A673 (cell line): ENCODE results near the gene DHDDS. TPM values are rescaled to one million over a fixed set of nuclear protein-coding genes. Genes with fewer than 3 reads are reported as not detected.

Experiments
- BruUV-seq: library from RNA; stranded (reverse); fragments of 400-500 nt; replicated peaks from 2 replicates; lab custom pipeline; 2021; lab: Mats Ljungman, UMichigan
- CTCF ChIA-PET: fragments of 300-600 bp; sonication (Branson Sonifier 250); formaldehyde crosslinking; loops from one replicate; lab custom pipeline; 2022; ENCODE audit warnings: antibody characterized with exemption; lab: Charles Lee
- POLR2A ChIA-PET: fragments of 300-600 bp; sonication (Branson Sonifier 250); formaldehyde crosslinking; loops from one replicate; lab custom pipeline; 2022; ENCODE audit warnings: antibody characterized with exemption; ENCODE audit not compliant: low non-redundant PET; lab: Charles Lee
- DNase-seq: peaks from one replicate; pipeline ENCODE4 v3.0.0-alpha.2; 2015; ENCODE audit warnings: low spot score
- H3K27ac ChIP-seq: fragments of 200-600 bp; sonication (generic); 2 replicates; pipeline ENCODE4 v1.5.1; 2016; ENCODE audit warnings: mixed run types, low read depth, mild to moderate bottlenecking, mixed read lengths, antibody characterized with exemption, low read length; ENCODE audit not compliant: poor library complexity, severe bottlenecking
- H3K27me3 ChIP-seq: fragments of 200-600 bp; sonication (generic); replicated peaks from 2 replicates; pipeline ENCODE4 v1.6.1; 2017; ENCODE audit warnings: mixed run types, low read depth, mild to moderate bottlenecking, mixed read lengths, antibody characterized with exemption, low read length; ENCODE audit not compliant: insufficient read depth, poor library complexity
- H3K36me3 ChIP-seq: fragments of 200-600 bp; sonication (generic); 2 replicates; pipeline ENCODE4 v1.6.1; 2016; ENCODE audit warnings: mixed run types, mild to moderate bottlenecking, mixed read lengths, antibody characterized with exemption, low read length; ENCODE audit not compliant: insufficient read depth, poor library complexity, severe bottlenecking
- H3K4me1 ChIP-seq: fragments of 200-600 bp; sonication (generic); 2 replicates; pipeline ENCODE4 v1.6.1; 2017; ENCODE audit warnings: mixed run types, mild to moderate bottlenecking, mixed read lengths, antibody characterized with exemption, low read length; ENCODE audit not compliant: insufficient read depth, poor library complexity, severe bottlenecking
- H3K4me3 ChIP-seq: fragments of 200-600 bp; sonication (generic); 2 replicates; pipeline ENCODE4 v1.5.1; 2016; ENCODE audit warnings: low read depth, mixed run types, mild to moderate bottlenecking, mixed read lengths, low read length; ENCODE audit not compliant: poor library complexity, severe bottlenecking
- H3K9me3 ChIP-seq: fragments of 200-600 bp; sonication (generic); 2 replicates; pipeline ENCODE4 v1.6.1; 2016; ENCODE audit warnings: mixed run types, low read depth, mild to moderate bottlenecking, mixed read lengths, antibody characterized with exemption, low read length; ENCODE audit not compliant: poor library complexity, severe bottlenecking
- EZH2 ChIP-seq: fragments of 200-600 bp; sonication (generic); IDR thresholded peaks from 2 replicates; pipeline ENCODE4 v1.6.1; 2017; ENCODE audit warnings: borderline replicate concordance, low read depth, mild to moderate bottlenecking, mixed read lengths, antibody characterized with exemption, low read length; ENCODE audit not compliant: poor library complexity, severe bottlenecking
- intact Hi-C: fragments of 100-400 bp; cut with micrococcal nuclease; formaldehyde crosslinking; loops from one replicate; pipeline ENCODE4 v1.10.0; 2022; ENCODE audit not compliant: unreplicated experiment
- total RNA-seq: library from RNA; stranded (reverse); gene quantifications from 2 replicates; pipeline ENCODE4 v1.2.3, GENCODE V29; 2021
- TF ChIP-seq, protein P1 (sequence below): fragments of 300-800, 200-600 bp; sonication (generic); conservative IDR thresholded peaks from 2 replicates; pipeline ENCODE4 v1.5.1; 2017; ENCODE audit warnings: low read depth, mild to moderate bottlenecking, antibody characterized with exemption, low read length, moderate library complexity, mixed read lengths

Gene DHDDS
- total RNA-seq, 1 experiment from 2014 or later = 50.7 TPM

GRCh38 chr1:26405281-26405915 is 26.7 kb upstream of the DHDDS start:
- H3K4me1 ChIP-seq = no peaks in the 10 kb centered on the region
- POLR2A ChIA-PET = no interaction called here
- no peaks in the 10 kb centered on the region for H3K36me3 ChIP-seq
- no peaks in the 10 kb centered on the region for H3K9me3 ChIP-seq
- no peak overlapping the region for H3K4me3 ChIP-seq
- TF ChIP-seq EZH2 = no peak
- TF ChIP-seq, protein P1, sequence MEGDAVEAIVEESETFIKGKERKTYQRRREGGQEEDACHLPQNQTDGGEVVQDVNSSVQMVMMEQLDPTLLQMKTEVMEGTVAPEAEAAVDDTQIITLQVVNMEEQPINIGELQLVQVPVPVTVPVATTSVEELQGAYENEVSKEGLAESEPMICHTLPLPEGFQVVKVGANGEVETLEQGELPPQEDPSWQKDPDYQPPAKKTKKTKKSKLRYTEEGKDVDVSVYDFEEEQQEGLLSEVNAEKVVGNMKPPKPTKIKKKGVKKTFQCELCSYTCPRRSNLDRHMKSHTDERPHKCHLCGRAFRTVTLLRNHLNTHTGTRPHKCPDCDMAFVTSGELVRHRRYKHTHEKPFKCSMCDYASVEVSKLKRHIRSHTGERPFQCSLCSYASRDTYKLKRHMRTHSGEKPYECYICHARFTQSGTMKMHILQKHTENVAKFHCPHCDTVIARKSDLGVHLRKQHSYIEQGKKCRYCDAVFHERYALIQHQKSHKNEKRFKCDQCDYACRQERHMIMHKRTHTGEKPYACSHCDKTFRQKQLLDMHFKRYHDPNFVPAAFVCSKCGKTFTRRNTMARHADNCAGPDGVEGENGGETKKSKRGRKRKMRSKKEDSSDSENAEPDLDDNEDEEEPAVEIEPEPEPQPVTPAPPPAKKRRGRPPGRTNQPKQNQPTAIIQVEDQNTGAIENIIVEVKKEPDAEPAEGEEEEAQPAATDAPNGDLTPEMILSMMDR = no peak
- no TSS peak for BruUV-seq
- intact Hi-C loops = no loop called here
- peaks cover 54% of the 10 kb centered on the region for H3K27me3 ChIP-seq
- CTCF ChIA-PET = no interaction called here
- no peak for DNase-seq
- H3K27ac ChIP-seq = no peak overlapping the region

GRCh38 chr1:26408604-26409003 is 23.5 kb upstream of the DHDDS start:
- peaks cover 71% of the 10 kb centered on the region for H3K27me3 ChIP-seq
- H3K36me3 ChIP-seq = no peaks in the 10 kb centered on the region
- peak; percentile 76 for DNase-seq
- CTCF ChIA-PET = no interaction called here
- intact Hi-C loops = no loop called here
- no peaks in the 10 kb centered on the region for H3K4me1 ChIP-seq
- POLR2A ChIA-PET = no interaction called here
- TF ChIP-seq EZH2 = peak; percentile 43
- TF ChIP-seq, protein P1 = no peak
- H3K4me3 ChIP-seq = no peak overlapping the region
- BruUV-seq = no TSS peak
- H3K9me3 ChIP-seq = no peaks in the 10 kb centered on the region
- H3K27ac ChIP-seq = no peak overlapping the region

DNA sequence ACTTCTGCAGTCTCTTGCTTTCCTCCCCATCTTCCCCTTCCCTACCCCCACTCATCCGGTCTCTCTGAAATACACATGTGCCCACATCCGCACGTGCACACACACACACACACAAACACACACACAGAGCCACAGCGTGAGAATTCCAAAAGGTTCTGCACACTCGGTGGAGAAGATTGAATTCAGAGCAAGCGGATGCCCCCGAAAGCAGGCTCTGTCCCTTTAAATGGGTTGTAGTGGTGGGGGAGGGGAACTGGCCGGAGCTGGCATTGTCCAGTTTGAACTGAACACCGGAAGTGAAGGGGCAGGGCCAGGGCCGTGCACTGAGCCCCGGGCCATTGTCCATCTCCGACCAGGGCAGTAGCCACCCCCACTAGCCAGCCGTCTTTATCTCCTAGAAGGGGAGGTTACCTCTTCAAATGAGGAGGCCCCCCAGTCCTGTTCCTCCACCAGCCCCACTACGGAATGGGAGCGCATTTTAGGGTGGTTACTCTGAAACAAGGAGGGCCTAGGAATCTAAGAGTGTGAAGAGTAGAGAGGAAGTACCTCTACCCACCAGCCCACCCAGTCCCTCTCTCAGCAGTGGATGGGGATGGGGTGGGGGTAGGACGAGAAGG is 22.8 kb upstream of the DHDDS start:
- Histone ChIP-seq H3K9me3 (no peaks in the 10 kb centered on the region), H3K36me3 (no peaks in the 10 kb centered on the region), H3K4me3 (no peak overlapping the region), H3K27ac (no peak overlapping the region), H3K27me3 (peaks cover 71% of the 10 kb centered on the region), H3K4me1 (no peaks in the 10 kb centered on the region)
- intact Hi-C loops = no loop called here
- DNase-seq = no peak
- BruUV-seq = no TSS peak
- TF ChIP-seq, protein P1 = no peak
- no peak for TF ChIP-seq EZH2
- POLR2A ChIA-PET = no interaction called here
- CTCF ChIA-PET = no interaction called here
